ENCODE results near the gene PRDM13.

PRDM13 gene

GRCh38 chr6:99613409-99613704, 6.7 kb downstream of the PRDM13 start:
- Histone ChIP-seq H3K14ac (ENCODE audit: low read length) (no peak overlapping the region), H3K27me3 (ENCODE audit: insufficient read depth, low read length) (peaks cover 61% of the 10 kb centered on the region), H2AFZ (ENCODE audit: insufficient read depth, low read length, poor library complexity) (peak overlapping the region; percentile 81), H3K79me1 (ENCODE audit: low read length) (no peaks in the 10 kb centered on the region), H2AK5ac (ENCODE audit: low read length) (no peak overlapping the region), H2BK120ac (ENCODE audit: insufficient read depth, low read length, poor library complexity) (no peak overlapping the region), H3K9ac (ENCODE audit: low read length) (no peak overlapping the region), H3K18ac (ENCODE audit: low read length) (no peak overlapping the region), H3K79me2 (ENCODE audit: control insufficient read depth, insufficient read depth, low read length, poor library complexity) (no peaks in the 10 kb centered on the region), H3K27ac (ENCODE audit: low read depth, low read length) (no peak overlapping the region), H4K8ac (ENCODE audit: low read depth, low read length) (no peak overlapping the region), H4K91ac (ENCODE audit: low read depth, low read length) (no peak overlapping the region), H3K4me2 (ENCODE audit: low read length) (peak overlapping the region; percentile 68), H3K4ac (ENCODE audit: low read depth, low read length) (no peak overlapping the region), H3K23ac (ENCODE audit: low read length) (no peak overlapping the region), H3K4me3 (ENCODE audit: low read depth, low read length) (peak overlapping the region; percentile 50), H3K36me3 (ENCODE audit: control insufficient read depth in 1 of 2, insufficient read depth in 2 of 2, low read length in 2 of 2) (no peaks in the 10 kb centered on the region), H4K12ac (ENCODE audit: low read depth, low read length) (no peak overlapping the region), H2BK12ac (ENCODE audit: low read length) (no peak overlapping the region), H3K4me1 (ENCODE audit: control insufficient read depth in 1 of 2, insufficient read depth in 2 of 2, low read length in 2 of 2) (peaks cover 14 to 18% of the 10 kb centered on the region in 2 experiments), H3K9me3 (ENCODE audit: insufficient read depth, low read depth, low read length) (peaks cover 12% of the 10 kb centered on the region), H2BK5ac (ENCODE audit: low read depth, low read length, poor library complexity) (no peak overlapping the region)
- DNase-seq: peak in 1 of 2 donors; percentile 65
- no CpG with 5 or more reads among the region's 37 CpGs for WGBS (ENCODE audit: extremely low coverage, insufficient coverage, insufficient read length)

- Histone ChIP-seq H2AK5ac (ENCODE audit: low read length) (no peak overlapping the region), H3K27me3 (ENCODE audit: insufficient read depth, low read length) (peaks cover 61% of the 10 kb centered on the region), H3K79me2 (ENCODE audit: control insufficient read depth, insufficient read depth, low read length, poor library complexity) (no peaks in the 10 kb centered on the region), H2BK120ac (ENCODE audit: insufficient read depth, low read length, poor library complexity) (no peak overlapping the region), H3K4me3 (ENCODE audit: low read depth, low read length) (peak overlapping the region; percentile 38), H4K8ac (ENCODE audit: low read depth, low read length) (no peak overlapping the region), H4K91ac (ENCODE audit: low read depth, low read length) (no peak overlapping the region), H3K14ac (ENCODE audit: low read length) (no peak overlapping the region), H2AFZ (ENCODE audit: insufficient read depth, low read length, poor library complexity) (peak overlapping the region; percentile 15), H3K4me1 (ENCODE audit: control insufficient read depth in 1 of 2, insufficient read depth in 2 of 2, low read length in 2 of 2) (peaks cover 16 to 18% of the 10 kb centered on the region in 2 experiments), H2BK5ac (ENCODE audit: low read depth, low read length, poor library complexity) (no peak overlapping the region), H3K79me1 (ENCODE audit: low read length) (no peaks in the 10 kb centered on the region), H3K4ac (ENCODE audit: low read depth, low read length) (no peak overlapping the region), H3K36me3 (ENCODE audit: control insufficient read depth in 1 of 2, insufficient read depth in 2 of 2, low read length in 2 of 2) (no peaks in the 10 kb centered on the region), H3K18ac (ENCODE audit: low read length) (no peak overlapping the region), H3K9me3 (ENCODE audit: insufficient read depth, low read depth, low read length) (peaks cover 15% of the 10 kb centered on the region), H3K4me2 (ENCODE audit: low read length) (peak overlapping the region; percentile 68), H3K27ac (ENCODE audit: low read depth, low read length) (no peak overlapping the region), H3K23ac (ENCODE audit: low read length) (no peak overlapping the region), H3K9ac (ENCODE audit: low read length) (no peak overlapping the region), H4K12ac (ENCODE audit: low read depth, low read length) (no peak overlapping the region), H2BK12ac (ENCODE audit: low read length) (no peak overlapping the region)
- WGBS (ENCODE audit: extremely low coverage, insufficient coverage, insufficient read length): no CpG with 5 or more reads among the region's 82 CpGs
- peak in 1 of 2 donors; percentile 33 for DNase-seq
These were observed 7.2 kb downstream of the PRDM13 start for GRCh38 chr6:99613705-99614429.

DNA sequence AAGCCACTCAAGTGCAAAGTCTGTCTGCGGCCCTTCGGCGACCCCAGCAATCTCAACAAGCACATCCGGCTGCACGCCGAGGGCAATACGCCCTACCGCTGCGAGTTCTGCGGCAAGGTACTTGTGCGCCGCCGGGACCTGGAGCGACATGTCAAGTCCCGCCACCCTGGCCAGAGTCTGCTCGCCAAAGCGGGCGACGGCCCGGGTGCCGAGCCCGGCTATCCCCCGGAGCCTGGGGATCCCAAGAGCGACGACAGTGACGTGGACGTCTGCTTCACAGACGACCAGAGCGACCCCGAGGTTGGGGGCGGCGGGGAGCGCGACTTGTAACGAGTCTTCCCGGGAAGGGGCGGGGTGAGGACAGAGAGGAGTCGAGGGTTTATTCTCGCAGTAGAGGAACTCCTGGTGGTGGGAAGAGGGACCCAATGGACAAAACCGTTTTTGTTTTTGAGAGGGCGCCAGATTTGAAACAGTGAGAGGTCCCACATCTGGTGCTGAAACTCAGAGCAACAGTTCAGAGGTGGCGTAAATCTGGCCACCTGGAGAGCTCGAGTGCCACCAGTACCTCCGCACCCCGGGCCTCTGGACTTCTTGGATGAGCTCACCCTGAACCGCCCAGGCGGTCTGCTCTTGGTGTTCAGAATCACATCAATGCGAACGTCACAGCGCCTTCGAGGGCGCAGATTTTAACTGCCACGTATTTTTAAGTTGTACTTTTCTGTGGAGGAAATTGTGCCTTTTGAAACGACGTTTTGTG, 8.0 kb downstream of the PRDM13 start:
- Histone ChIP-seq H3K23ac (ENCODE audit: low read length) (no peak overlapping the region), H3K9me3 (ENCODE audit: insufficient read depth, low read depth, low read length) (peaks cover 19% of the 10 kb centered on the region), H3K27ac (ENCODE audit: low read depth, low read length) (no peak overlapping the region), H3K36me3 (ENCODE audit: control insufficient read depth in 1 of 2, insufficient read depth in 2 of 2, low read length in 2 of 2) (no peaks in the 10 kb centered on the region), H3K18ac (ENCODE audit: low read length) (no peak overlapping the region), H3K4me1 (ENCODE audit: control insufficient read depth in 1 of 2, insufficient read depth in 2 of 2, low read length in 2 of 2) (peaks cover 18 to 19% of the 10 kb centered on the region in 2 experiments), H3K9ac (ENCODE audit: low read length) (no peak overlapping the region), H2BK120ac (ENCODE audit: insufficient read depth, low read length, poor library complexity) (no peak overlapping the region), H3K27me3 (ENCODE audit: insufficient read depth, low read length) (peaks cover 61% of the 10 kb centered on the region), H4K12ac (ENCODE audit: low read depth, low read length) (no peak overlapping the region), H2AFZ (ENCODE audit: insufficient read depth, low read length, poor library complexity) (no peak overlapping the region), H4K8ac (ENCODE audit: low read depth, low read length) (no peak overlapping the region), H3K79me1 (ENCODE audit: low read length) (no peaks in the 10 kb centered on the region), H2AK5ac (ENCODE audit: low read length) (no peak overlapping the region), H2BK5ac (ENCODE audit: low read depth, low read length, poor library complexity) (no peak overlapping the region), H3K14ac (ENCODE audit: low read length) (no peak overlapping the region), H4K91ac (ENCODE audit: low read depth, low read length) (no peak overlapping the region), H3K4ac (ENCODE audit: low read depth, low read length) (no peak overlapping the region), H3K4me3 (ENCODE audit: low read depth, low read length) (peak overlapping the region; percentile 34), H3K79me2 (ENCODE audit: control insufficient read depth, insufficient read depth, low read length, poor library complexity) (no peaks in the 10 kb centered on the region), H2BK12ac (ENCODE audit: low read length) (no peak overlapping the region), H3K4me2 (ENCODE audit: low read length) (peak overlapping the region; percentile 68)
- whole genome bisulfite sequencing (ENCODE audit: extremely low coverage, insufficient coverage, insufficient read length): no CpG with 5 or more reads among the region's 55 CpGs
- DNase-seq: peak in 1 of 2 donors; percentile 53

- H2AFZ ChIP-seq (ENCODE audit: insufficient read depth, low read length, poor library complexity): no peak overlapping the region
- H2BK12ac ChIP-seq (ENCODE audit: low read length): no peak overlapping the region
- H3K4ac ChIP-seq (ENCODE audit: low read depth, low read length): no peak overlapping the region
- no peak overlapping the region for H3K4me2 ChIP-seq (ENCODE audit: low read length)
- H3K79me1 ChIP-seq (ENCODE audit: low read length): no peaks in the 10 kb centered on the region
- no peak overlapping the region for H2BK5ac ChIP-seq (ENCODE audit: low read depth, low read length, poor library complexity)
- no peak overlapping the region for H4K8ac ChIP-seq (ENCODE audit: low read depth, low read length)
- H3K9me3 ChIP-seq (ENCODE audit: insufficient read depth, low read depth, low read length): peaks cover 19% of the 10 kb centered on the region
- H3K18ac ChIP-seq (ENCODE audit: low read length): no peak overlapping the region
- no peak overlapping the region for H3K9ac ChIP-seq (ENCODE audit: low read length)
- H3K14ac ChIP-seq (ENCODE audit: low read length): no peak overlapping the region
- H2AK5ac ChIP-seq (ENCODE audit: low read length): no peak overlapping the region
- H3K23ac ChIP-seq (ENCODE audit: low read length): no peak overlapping the region
- H4K91ac ChIP-seq (ENCODE audit: low read depth, low read length): no peak overlapping the region
- WGBS (ENCODE audit: extremely low coverage, insufficient coverage, insufficient read length): no CpG with 5 or more reads among the region's 2 CpGs
- H3K27me3 ChIP-seq (ENCODE audit: insufficient read depth, low read length): peaks cover 65% of the 10 kb centered on the region
- H3K4me1 ChIP-seq (ENCODE audit: control insufficient read depth in 1 of 2, insufficient read depth in 2 of 2, low read length in 2 of 2): peaks cover 18 to 19% of the 10 kb centered on the region in 2 experiments
- no peak overlapping the region for H2BK120ac ChIP-seq (ENCODE audit: insufficient read depth, low read length, poor library complexity)
- no peak overlapping the region for H4K12ac ChIP-seq (ENCODE audit: low read depth, low read length)
- no peak for DNase-seq
- no peak overlapping the region for H3K4me3 ChIP-seq (ENCODE audit: low read depth, low read length)
- H3K79me2 ChIP-seq (ENCODE audit: control insufficient read depth, insufficient read depth, low read length, poor library complexity): no peaks in the 10 kb centered on the region
- H3K36me3 ChIP-seq (ENCODE audit: control insufficient read depth in 1 of 2, insufficient read depth in 2 of 2, low read length in 2 of 2): no peaks in the 10 kb centered on the region
- H3K27ac ChIP-seq (ENCODE audit: low read depth, low read length): no peak overlapping the region
These were observed 10.5 kb downstream of the PRDM13 start for GRCh38 chr6:99617131-99617530.

All from trophoblast cell (in vitro differentiated cells and primary cell).